ENCODE results near the gene WNT7A.
A peak's percentile ranks its signal among the peaks of the same experiment; 100 is the strongest.

WNT7A gene

GRCh38 chr3:13776253-13777050, 103.4 kb downstream of the WNT7A start:
- FAIRE-seq (no peak), DNase-seq (ENCODE audit: insufficient read length, low spot score) (no peak)

GRCh38 chr3:13772885-13773745, 106.8 kb downstream of the WNT7A start:
- DNase-seq (ENCODE audit: insufficient read length, low spot score) (no peak), FAIRE-seq (no peak)

- DNase-seq (ENCODE audit: insufficient read length, low spot score) (no peak), FAIRE-seq (no peak)
These were observed 107.5 kb downstream of the WNT7A start for GRCh38 chr3:13772321-13772745.

GRCh38 chr3:13771496-13771895, 108.4 kb downstream of the WNT7A start:
- no peak for DNase-seq (ENCODE audit: insufficient read length, low spot score)
- FAIRE-seq = no peak

GRCh38 chr3:13770170-13771169, 109.4 kb downstream of the WNT7A start:
- no peak for FAIRE-seq

GRCh38 chr3:13769422-13769821, 110.4 kb downstream of the WNT7A start:
- DNase-seq (ENCODE audit: insufficient read length, low spot score) (no peak), FAIRE-seq (no peak)

More at GRCh38 chr3:13770170-13771169, 109.4 kb downstream of the WNT7A start:
- DNase-seq (ENCODE audit: insufficient read length, low spot score) = peak; percentile 45

GRCh38 chr3:13768453-13768852, 111.4 kb downstream of the WNT7A start:
- FAIRE-seq = no peak
- no peak for DNase-seq (ENCODE audit: insufficient read length, low spot score)

- no peak for DNase-seq (ENCODE audit: insufficient read length, low spot score)
- FAIRE-seq = no peak
These were observed 112.0 kb downstream of the WNT7A start for GRCh38 chr3:13767896-13768295.

- DNase-seq (ENCODE audit: insufficient read length, low spot score) (no peak), FAIRE-seq (no peak)
These were observed 112.8 kb downstream of the WNT7A start for GRCh38 chr3:13767030-13767429.

Measured in HTR-8/SVneo (cell line).